GM19193 (cell line): ENCODE measurements around the gene SORBS1.

Source experiments
- POLR2A ChIP-seq: IDR thresholded peaks from 4 replicates; pipeline ENCODE4 v1.6.1; 2011; ENCODE audit not compliant: insufficient read depth, insufficient read length; ENCODE audit errors: extremely low read depth

The SORBS1 gene

GRCh38 chr10:95276367-95277200, 284.6 kb downstream of the SORBS1 start:
- TF ChIP-seq POLR2A = no peak

- TF ChIP-seq POLR2A = no peak
Observed at GRCh38 chr10:95275726-95276366, 285.3 kb downstream of the SORBS1 start.

GRCh38 chr10:95273393-95274312, 287.5 kb downstream of the SORBS1 start:
- no peak for TF ChIP-seq POLR2A

DNA sequence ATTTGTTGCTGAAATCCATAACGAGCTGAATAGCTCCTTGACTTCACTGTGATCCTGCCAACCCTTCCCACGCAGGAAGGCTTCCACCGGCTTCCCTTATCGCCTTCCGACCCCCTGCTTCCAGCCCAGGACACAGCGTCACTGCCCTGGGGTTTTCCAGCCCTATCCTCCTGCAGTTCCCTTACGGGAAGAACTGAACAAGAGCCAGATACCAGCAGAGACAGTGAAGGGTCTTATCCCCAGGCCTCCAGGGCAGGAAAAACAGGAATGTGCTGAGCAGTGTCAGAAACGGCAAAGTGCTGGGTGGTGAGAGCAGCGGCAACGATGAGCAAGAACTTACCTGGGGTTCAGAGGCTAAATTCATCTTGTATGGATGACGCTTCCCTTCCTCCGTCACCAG, 292.7 kb downstream of the SORBS1 start:
- no peak for TF ChIP-seq POLR2A

GRCh38 chr10:95267251-95267650, 293.9 kb downstream of the SORBS1 start:
- TF ChIP-seq POLR2A = no peak

- TF ChIP-seq POLR2A = no peak
Observed at GRCh38 chr10:95266674-95267095, 294.5 kb downstream of the SORBS1 start.

GRCh38 chr10:95265572-95265971, 295.6 kb downstream of the SORBS1 start:
- no peak for TF ChIP-seq POLR2A

DNA sequence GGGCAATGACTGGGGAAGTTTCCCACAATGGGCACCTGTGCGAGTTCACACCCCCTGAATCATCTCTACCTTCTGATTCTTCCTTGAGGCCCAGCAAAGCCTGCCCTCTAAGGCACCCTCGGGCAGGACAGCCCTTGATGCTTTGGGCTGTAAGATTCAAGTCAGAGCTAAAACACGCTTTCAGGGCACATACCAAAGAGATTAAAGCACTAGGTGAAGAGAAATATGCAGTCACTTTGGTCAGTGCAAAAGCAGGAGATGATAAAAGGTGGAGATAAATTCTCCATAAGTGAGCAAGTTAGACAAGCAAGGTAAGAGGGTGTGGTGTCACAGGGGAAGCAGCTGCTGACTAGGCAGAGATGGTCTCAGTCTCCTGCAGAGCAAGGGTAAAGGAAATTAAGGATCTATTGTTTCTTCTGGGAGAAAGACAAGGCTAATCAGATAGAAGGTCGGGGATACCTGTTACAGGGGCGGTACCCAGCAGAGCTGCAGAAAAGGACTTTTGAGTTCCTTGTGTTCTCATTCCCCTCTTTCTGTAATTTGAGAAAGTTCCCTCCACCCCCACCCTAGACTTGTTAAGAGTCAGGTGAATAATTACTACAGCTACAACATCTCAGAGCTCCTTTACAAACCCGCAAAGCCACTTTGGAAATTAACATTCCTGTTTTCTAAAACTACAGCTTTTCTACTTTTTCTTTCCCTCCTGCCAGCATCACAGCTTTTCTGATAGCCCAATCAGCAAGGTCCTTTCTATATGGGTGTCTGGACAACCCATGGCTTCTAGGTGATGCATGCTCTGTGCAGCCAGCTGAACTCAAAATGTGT, 296.7 kb downstream of the SORBS1 start:
- TF ChIP-seq POLR2A = no peak

DNA sequence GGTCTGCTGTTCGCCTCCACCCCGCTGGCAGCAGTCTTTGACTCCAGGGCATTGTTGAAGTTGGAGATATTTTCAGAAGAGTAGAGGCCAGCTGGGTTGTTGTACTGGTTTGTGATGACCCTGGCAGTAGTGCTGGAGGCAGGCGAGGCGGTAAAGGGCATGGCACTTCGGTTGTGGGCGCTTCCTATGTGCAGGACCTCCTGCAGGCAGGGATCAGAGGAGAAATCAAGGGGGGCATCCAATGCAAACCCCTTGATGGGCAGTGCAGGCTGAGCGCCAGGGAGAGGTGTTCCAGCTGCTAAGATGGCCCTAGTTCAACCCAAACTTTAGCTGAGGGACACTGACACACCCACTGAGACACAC, 297.3 kb downstream of the SORBS1 start:
- TF ChIP-seq POLR2A = no peak

- no peak for TF ChIP-seq POLR2A
Observed at GRCh38 chr10:95262763-95263518, 298.2 kb downstream of the SORBS1 start.

DNA sequence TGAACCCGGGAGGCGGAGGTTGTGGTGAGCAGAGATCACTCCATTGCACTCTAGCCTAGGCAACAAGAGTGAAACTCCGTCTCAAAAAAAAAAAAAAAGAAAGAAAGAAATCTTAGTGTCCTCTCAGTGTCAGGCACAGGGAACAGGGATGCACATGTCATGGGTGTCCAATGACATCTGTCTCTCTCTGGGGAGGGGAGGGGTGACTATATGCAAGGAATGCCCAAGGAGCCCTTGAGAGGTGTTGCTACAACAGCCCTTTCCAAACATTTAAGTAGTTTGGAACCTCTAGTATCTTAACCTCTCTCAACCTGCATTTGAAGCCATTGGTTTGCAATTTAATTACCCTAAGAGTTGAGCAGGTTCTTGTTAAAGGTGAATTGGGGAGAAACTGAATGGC, 299.2 kb downstream of the SORBS1 start:
- no peak for TF ChIP-seq POLR2A
